T-helper 2 cell treated with Interferon-gamma antibody and Interleukin-4, amounts not matched to agents 5 μg/mL and 100 μg/mL, for 36 hours (primary cell): ENCODE results near the gene GRK5.

Experiments used
- DNase-seq: peaks from one replicate; pipeline ENCODE4 v3.0.0; 2021; ENCODE audit warnings: low spot score
- H3K27ac Mint-ChIP-seq: one replicate; pipeline ENCODE4 v1.8.0; 2021; ENCODE audit warnings: mild to moderate bottlenecking, mixed read lengths
- H3K27me3 Mint-ChIP-seq: one replicate; pipeline ENCODE4 v1.8.0; 2021; ENCODE audit warnings: low read depth, mixed read lengths
- H3K36me3 Mint-ChIP-seq: one replicate; pipeline ENCODE4 v1.8.0; 2021; ENCODE audit warnings: low read depth, mixed read lengths
- H3K4me1 Mint-ChIP-seq: one replicate; pipeline ENCODE4 v1.8.0; 2021; ENCODE audit warnings: low read depth, mixed read lengths
- H3K4me3 Mint-ChIP-seq: one replicate; pipeline ENCODE4 v1.8.0; 2022; ENCODE audit warnings: mild to moderate bottlenecking, moderate library complexity, mixed read lengths
- H3K9me3 Mint-ChIP-seq: one replicate; pipeline ENCODE4 v1.8.0; 2021; ENCODE audit warnings: mixed read lengths

Gene GRK5

DNA sequence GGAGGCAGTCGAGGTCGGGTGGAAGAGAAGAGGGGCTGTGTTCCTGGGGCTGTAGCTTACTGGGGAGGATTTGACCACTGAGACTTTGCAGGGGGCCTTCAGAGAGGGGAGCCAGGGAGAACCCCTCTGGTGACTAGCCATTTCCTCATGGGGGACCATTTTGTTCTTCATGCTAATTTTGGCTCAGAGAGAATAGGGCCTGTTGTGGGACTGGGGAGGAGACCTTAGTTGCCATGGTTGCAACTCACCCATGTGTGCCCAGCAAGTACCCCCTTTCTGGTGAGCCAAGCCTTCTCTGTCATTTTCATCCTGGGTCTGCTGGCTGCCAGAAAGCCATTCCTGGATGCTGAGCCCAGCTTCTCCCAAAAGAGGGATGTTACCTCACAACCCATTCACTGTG lies 120.9 kb downstream of the GRK5 start:
- Mint-ChIP-seq H3K36me3 (peaks cover 7% of the 10 kb centered on the region), H3K27ac (no peak overlapping the region), H3K27me3 (no peaks in the 10 kb centered on the region), H3K9me3 (no peaks in the 10 kb centered on the region), H3K4me3 (no peak overlapping the region), H3K4me1 (peaks cover 7% of the 10 kb centered on the region)
- no peak for DNase-seq

DNA sequence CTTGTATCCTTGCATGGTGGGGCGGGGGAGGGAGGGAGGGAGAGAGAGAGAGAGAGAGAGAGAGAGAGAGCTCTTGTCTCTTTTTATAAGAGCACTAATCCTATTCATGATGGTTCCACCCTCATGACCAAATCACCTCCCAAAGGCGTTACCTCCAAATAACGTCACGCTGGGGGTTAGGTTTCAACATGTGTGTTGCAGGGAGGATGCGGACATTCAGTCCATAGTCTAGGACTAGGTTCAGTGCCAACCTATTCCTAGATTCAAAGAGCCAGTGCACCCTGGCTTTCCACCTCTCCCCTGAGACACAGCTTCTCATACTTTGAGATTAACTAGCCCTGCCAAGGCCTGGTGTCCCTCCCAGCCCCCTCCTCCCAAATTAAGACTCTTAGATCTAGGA lies 123.0 kb downstream of the GRK5 start:
- no peaks in the 10 kb centered on the region for H3K9me3 Mint-ChIP-seq
- H3K4me1 Mint-ChIP-seq, result peaks cover 12% of the 10 kb centered on the region
- H3K36me3 Mint-ChIP-seq, result peaks cover 10% of the 10 kb centered on the region
- no peak for DNase-seq
- no peak overlapping the region for H3K4me3 Mint-ChIP-seq
- H3K27ac Mint-ChIP-seq, result no peak overlapping the region
- no peaks in the 10 kb centered on the region for H3K27me3 Mint-ChIP-seq

- no peaks in the 10 kb centered on the region for H3K27me3 Mint-ChIP-seq
- H3K36me3 Mint-ChIP-seq, result peaks cover 14% of the 10 kb centered on the region
- no peak overlapping the region for H3K4me3 Mint-ChIP-seq
- H3K27ac Mint-ChIP-seq, result no peak overlapping the region
- no peaks in the 10 kb centered on the region for H3K9me3 Mint-ChIP-seq
- no peak for DNase-seq
- peaks cover 12% of the 10 kb centered on the region for H3K4me1 Mint-ChIP-seq
Measured at GRCh38 chr10:119331061-119331460, 123.7 kb downstream of the GRK5 start.

DNA sequence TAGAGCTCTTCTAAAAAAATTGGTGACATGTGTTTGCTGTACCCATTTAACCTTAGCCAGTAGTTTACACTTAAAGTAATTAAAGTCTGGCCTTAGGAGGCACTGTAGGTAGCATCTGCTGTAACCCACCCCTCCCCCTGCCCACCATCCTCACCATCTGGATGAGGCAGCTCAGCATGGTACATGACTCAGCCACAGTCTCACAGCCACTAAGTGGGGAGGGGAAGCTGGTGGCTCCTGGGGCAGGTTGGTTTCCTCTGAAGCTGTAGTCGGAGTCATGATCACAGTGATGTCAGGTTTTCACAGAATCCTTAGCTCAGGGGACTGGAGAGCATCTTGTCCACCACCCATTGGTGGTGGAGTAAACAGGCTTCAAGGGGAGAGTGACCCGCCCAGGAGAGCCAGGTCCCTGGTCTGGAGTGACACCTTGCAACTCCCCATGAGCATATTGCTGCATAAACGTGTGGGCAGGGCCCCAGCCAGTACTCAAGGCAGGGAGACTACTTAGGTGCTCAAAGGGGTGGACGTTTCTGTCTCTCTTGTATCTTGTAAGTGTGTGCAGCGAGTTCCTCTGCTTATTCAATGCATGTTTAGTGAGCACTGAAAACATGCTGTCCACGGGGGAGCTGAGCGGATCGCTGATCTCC lies 125.9 kb downstream of the GRK5 start:
- no peaks in the 10 kb centered on the region for H3K27me3 Mint-ChIP-seq
- peaks cover 22% of the 10 kb centered on the region for H3K36me3 Mint-ChIP-seq
- DNase-seq, result peak; percentile 23
- no peak overlapping the region for H3K4me3 Mint-ChIP-seq
- H3K27ac Mint-ChIP-seq, result peak overlapping the region; percentile 57
- H3K9me3 Mint-ChIP-seq, result no peaks in the 10 kb centered on the region
- peaks cover 15% of the 10 kb centered on the region for H3K4me1 Mint-ChIP-seq

DNA sequence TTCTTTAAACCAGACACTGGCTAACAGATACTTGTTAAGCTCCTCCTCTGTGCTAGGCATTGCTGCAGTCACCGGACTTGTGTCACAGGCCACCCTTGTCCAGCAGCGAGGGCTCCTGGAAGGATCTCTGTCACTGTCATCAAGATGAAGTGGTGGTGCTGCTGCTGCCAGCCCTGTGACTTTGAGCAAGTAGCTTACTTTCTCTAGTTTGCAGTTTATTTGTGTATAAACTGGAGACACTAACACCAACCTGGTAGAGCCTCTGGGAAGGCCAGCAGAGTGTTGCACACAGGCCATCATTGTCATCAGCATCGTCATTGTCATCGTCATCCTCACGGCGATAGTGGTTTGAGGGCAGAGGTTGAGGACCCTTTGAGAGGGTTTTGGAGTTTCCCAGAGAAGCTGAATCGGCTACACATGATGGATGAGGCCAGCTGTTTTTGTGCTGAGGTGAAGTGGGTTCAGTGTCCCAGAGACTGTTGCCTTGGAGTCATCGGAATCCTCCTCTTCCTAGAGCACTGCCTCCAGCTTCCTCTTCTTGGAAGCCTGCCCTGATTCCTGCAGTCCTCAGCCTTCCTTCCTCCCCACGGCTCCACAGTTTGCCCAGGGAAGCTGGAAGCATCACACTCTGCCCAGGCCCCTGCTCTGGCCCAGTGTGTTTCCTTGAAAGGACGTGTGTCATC lies 128.4 kb downstream of the GRK5 start:
- Mint-ChIP-seq H3K27me3 (no peaks in the 10 kb centered on the region), H3K27ac (no peak overlapping the region), H3K36me3 (peaks cover 26% of the 10 kb centered on the region), H3K9me3 (no peaks in the 10 kb centered on the region), H3K4me3 (no peak overlapping the region), H3K4me1 (peaks cover 16% of the 10 kb centered on the region)
- DNase-seq, result no peak

GRCh38 chr10:119336599-119336998 lies 129.2 kb downstream of the GRK5 start:
- peaks cover 23% of the 10 kb centered on the region for H3K4me1 Mint-ChIP-seq
- peaks cover 33% of the 10 kb centered on the region for H3K36me3 Mint-ChIP-seq
- H3K27me3 Mint-ChIP-seq, result no peaks in the 10 kb centered on the region
- H3K4me3 Mint-ChIP-seq, result no peak overlapping the region
- H3K9me3 Mint-ChIP-seq, result no peaks in the 10 kb centered on the region
- H3K27ac Mint-ChIP-seq, result no peak overlapping the region
- DNase-seq, result no peak

- H3K27me3 Mint-ChIP-seq, result no peaks in the 10 kb centered on the region
- no peak overlapping the region for H3K4me3 Mint-ChIP-seq
- DNase-seq, result no peak
- H3K27ac Mint-ChIP-seq, result no peak overlapping the region
- peaks cover 34% of the 10 kb centered on the region for H3K36me3 Mint-ChIP-seq
- H3K4me1 Mint-ChIP-seq, result peaks cover 26% of the 10 kb centered on the region
- no peaks in the 10 kb centered on the region for H3K9me3 Mint-ChIP-seq
Measured at GRCh38 chr10:119337223-119337622, 129.9 kb downstream of the GRK5 start.

DNA sequence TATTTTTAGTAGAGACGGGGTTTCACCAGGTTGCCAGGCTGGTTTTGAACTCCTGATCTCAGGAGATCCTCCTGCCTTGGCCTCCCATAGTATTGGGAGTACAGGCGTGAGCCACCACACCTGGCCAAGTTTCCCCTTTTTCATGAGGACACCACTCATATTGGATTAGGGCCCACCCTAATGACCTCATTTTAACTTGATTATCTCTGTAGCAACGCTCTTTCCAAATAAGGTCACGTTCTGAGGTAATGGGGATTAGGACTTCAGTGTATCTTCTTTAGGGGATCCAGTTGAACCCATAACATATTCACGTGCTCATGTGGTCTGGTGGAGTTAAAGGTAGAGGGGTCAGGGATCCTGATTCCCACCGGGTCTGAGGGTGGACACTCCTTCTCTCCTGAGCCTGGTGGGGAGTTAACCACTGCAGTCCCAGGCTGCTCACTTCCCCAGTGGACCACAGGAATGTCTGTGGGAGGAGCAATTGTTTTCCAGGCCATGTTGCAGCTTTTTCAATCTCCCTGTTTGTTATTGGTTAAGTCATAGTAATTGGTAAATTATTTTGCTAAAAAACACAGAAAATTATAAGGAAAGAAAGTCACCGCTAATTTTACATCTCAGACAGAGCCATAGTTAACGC lies 130.5 kb downstream of the GRK5 start:
- no peaks in the 10 kb centered on the region for H3K9me3 Mint-ChIP-seq
- no peak for DNase-seq
- H3K4me3 Mint-ChIP-seq, result no peak overlapping the region
- H3K36me3 Mint-ChIP-seq, result peaks cover 33% of the 10 kb centered on the region
- no peaks in the 10 kb centered on the region for H3K27me3 Mint-ChIP-seq
- H3K27ac Mint-ChIP-seq, result no peak overlapping the region
- H3K4me1 Mint-ChIP-seq, result peaks cover 21% of the 10 kb centered on the region

GRCh38 chr10:119339109-119339508 lies 131.7 kb downstream of the GRK5 start:
- no peak overlapping the region for H3K27ac Mint-ChIP-seq
- peaks cover 16% of the 10 kb centered on the region for H3K4me1 Mint-ChIP-seq
- H3K4me3 Mint-ChIP-seq, result no peak overlapping the region
- H3K36me3 Mint-ChIP-seq, result peaks cover 27% of the 10 kb centered on the region
- H3K27me3 Mint-ChIP-seq, result no peaks in the 10 kb centered on the region
- no peak for DNase-seq
- no peaks in the 10 kb centered on the region for H3K9me3 Mint-ChIP-seq

- H3K27me3 Mint-ChIP-seq, result no peaks in the 10 kb centered on the region
- H3K4me1 Mint-ChIP-seq, result peaks cover 23% of the 10 kb centered on the region
- peaks cover 28% of the 10 kb centered on the region for H3K36me3 Mint-ChIP-seq
- DNase-seq, result no peak
- no peak overlapping the region for H3K4me3 Mint-ChIP-seq
- H3K27ac Mint-ChIP-seq, result peak overlapping the region; percentile 28
- H3K9me3 Mint-ChIP-seq, result no peaks in the 10 kb centered on the region
Measured at GRCh38 chr10:119340893-119341458, 133.6 kb downstream of the GRK5 start.

DNA sequence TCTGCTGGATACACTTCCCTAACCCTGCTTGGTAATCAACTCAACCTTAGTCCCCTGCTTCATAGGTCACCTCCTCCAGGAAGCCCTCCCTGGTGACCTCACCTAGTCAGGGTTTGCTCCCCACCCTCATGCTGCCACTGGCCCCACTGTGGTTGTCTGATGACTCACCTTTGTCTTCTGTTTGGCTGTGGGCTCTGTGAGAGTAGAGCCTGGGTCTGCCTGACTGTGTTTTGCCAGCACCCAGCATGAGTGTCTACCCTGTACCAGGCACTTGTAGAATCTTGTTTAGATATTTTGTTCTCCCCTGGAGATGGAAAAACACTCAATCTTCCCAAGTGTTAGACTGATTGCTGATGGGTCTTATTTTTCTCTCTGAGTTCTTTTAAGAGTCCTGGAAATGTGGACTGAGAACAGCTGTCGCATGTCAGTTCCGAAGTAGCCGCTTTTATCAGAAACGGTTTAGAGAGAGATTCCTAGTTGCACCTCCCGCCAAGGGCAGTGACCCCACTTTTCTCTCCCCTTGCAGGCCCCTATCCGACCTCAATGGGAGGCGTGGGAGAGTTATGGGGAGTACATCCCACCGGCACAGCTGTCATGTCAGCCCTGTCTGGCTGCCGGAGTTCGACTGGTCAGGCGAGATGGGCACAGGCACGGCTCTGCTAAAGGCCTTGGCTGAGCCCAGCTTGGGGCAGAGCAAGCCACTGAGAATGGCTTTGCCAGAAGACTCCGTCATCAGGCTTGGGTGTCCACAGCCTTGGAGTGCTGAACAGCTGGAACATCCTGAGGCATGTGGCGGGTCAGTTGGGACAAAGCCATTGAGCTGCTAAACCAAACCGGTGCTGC lies 134.3 kb downstream of the GRK5 start:
- Mint-ChIP-seq H3K27me3 (no peaks in the 10 kb centered on the region), H3K36me3 (peaks cover 27% of the 10 kb centered on the region), H3K4me3 (no peak overlapping the region), H3K4me1 (peaks cover 23% of the 10 kb centered on the region), H3K27ac (peak overlapping the region; percentile 28), H3K9me3 (no peaks in the 10 kb centered on the region)
- peak; percentile 54 for DNase-seq

GRCh38 chr10:119342335-119342734 lies 135.0 kb downstream of the GRK5 start:
- Mint-ChIP-seq H3K4me1 (peaks cover 20% of the 10 kb centered on the region), H3K4me3 (no peak overlapping the region), H3K36me3 (peaks cover 26% of the 10 kb centered on the region), H3K9me3 (no peaks in the 10 kb centered on the region), H3K27me3 (no peaks in the 10 kb centered on the region), H3K27ac (no peak overlapping the region)
- no peak for DNase-seq

DNA sequence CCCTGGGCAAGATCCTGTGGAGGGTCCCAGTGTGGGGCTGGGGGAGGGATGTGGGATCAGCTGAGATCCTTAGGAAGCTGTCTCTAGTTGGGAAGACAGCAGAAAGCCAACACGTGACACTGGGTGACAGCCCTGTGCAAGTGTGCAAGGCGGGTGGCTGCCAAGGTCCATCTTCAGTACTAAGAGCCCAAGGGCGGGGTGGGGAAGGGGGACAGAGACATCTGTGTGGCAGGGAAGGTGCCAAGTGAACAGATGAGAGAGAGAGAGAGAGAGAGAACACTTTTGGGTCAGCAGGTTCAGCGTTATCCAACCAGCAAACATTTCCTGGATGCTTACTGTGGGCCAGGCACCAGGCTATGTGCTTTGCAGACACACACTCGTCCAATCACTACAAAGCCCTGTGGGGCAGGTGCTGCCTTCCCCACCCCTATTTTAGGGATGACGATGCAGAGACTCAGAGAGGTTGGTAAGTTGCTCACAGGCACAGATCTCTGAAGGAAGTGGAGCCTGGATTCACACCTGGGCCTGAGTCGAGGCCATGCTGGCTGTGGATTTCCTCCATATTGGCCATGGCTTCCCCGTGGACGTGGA lies 135.7 kb downstream of the GRK5 start:
- H3K4me1 Mint-ChIP-seq, result peaks cover 20% of the 10 kb centered on the region
- H3K36me3 Mint-ChIP-seq, result peaks cover 29% of the 10 kb centered on the region
- no peaks in the 10 kb centered on the region for H3K9me3 Mint-ChIP-seq
- H3K4me3 Mint-ChIP-seq, result no peak overlapping the region
- H3K27ac Mint-ChIP-seq, result no peak overlapping the region
- no peak for DNase-seq
- no peaks in the 10 kb centered on the region for H3K27me3 Mint-ChIP-seq
